GM12864 (cell line): Measurements from ENCODE around the gene VSIR.

Experiments used
- DNase-seq: peaks from one replicate; pipeline ENCODE4 v3.0.0-alpha.2; 2011; ENCODE audit warnings: low read depth
- H3K4me3 ChIP-seq: 2 replicates; pipeline ENCODE4 v1.5.1; 2011; ENCODE audit warnings: mild to moderate bottlenecking, low read depth, low read length, control low read depth
- TF ChIP-seq, protein P1 (sequence below): IDR thresholded peaks from 2 replicates; pipeline ENCODE4 v1.5.1; 2011; ENCODE audit warnings: low read depth, mild to moderate bottlenecking, moderate library complexity, low read length, control low read depth, inconsistent platforms; ENCODE audit errors: missing control alignments

Gene VSIR

DNA sequence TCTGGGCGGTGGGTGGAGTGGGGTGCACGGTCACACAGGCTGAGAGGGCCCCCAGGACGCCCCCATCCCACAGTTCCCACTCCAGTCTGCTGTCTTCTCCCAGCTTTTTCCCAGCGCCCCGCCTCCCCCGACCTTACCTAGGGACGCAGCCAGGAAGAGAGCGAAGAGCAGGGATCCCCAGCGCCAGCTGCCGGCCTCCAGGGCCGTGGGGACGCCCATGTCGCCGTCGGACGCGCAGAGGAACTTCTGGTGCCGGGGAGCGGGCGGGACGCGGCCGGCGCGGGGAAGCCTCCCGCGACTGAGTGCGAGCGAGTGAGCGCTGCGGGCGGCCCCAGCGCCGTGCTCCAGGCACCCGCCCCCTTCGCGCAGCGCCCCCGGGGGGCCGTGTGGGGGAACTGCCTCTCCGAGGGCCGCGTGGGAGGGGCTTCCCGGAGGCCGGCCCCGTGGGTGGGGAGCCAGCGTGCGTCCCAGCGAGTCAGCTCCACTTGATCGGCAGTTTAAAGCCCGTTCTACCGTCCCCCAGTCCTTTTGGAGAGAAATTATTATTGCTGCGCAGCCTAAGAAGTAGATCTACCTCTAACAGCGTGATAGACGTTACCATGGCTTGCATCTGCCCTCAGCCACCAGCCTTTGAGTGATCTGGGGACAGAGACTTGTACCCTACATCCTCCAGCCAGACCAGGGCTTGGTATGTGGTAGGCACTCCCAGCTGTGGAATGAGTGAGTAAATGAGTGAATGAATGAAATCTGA lies at the start of gene VSIR:
Gene VSIR, minus strand, starts transcription at position 300 of the 751 bp plus-strand sequence. Its CDS starts 81 bp downstream, at position 219.
- DNase-seq = no peak
- TF ChIP-seq, protein P1, sequence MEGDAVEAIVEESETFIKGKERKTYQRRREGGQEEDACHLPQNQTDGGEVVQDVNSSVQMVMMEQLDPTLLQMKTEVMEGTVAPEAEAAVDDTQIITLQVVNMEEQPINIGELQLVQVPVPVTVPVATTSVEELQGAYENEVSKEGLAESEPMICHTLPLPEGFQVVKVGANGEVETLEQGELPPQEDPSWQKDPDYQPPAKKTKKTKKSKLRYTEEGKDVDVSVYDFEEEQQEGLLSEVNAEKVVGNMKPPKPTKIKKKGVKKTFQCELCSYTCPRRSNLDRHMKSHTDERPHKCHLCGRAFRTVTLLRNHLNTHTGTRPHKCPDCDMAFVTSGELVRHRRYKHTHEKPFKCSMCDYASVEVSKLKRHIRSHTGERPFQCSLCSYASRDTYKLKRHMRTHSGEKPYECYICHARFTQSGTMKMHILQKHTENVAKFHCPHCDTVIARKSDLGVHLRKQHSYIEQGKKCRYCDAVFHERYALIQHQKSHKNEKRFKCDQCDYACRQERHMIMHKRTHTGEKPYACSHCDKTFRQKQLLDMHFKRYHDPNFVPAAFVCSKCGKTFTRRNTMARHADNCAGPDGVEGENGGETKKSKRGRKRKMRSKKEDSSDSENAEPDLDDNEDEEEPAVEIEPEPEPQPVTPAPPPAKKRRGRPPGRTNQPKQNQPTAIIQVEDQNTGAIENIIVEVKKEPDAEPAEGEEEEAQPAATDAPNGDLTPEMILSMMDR = peak; percentile 81
- peak within 1 kb of the TSS; percentile 64 for H3K4me3 ChIP-seq

DNA sequence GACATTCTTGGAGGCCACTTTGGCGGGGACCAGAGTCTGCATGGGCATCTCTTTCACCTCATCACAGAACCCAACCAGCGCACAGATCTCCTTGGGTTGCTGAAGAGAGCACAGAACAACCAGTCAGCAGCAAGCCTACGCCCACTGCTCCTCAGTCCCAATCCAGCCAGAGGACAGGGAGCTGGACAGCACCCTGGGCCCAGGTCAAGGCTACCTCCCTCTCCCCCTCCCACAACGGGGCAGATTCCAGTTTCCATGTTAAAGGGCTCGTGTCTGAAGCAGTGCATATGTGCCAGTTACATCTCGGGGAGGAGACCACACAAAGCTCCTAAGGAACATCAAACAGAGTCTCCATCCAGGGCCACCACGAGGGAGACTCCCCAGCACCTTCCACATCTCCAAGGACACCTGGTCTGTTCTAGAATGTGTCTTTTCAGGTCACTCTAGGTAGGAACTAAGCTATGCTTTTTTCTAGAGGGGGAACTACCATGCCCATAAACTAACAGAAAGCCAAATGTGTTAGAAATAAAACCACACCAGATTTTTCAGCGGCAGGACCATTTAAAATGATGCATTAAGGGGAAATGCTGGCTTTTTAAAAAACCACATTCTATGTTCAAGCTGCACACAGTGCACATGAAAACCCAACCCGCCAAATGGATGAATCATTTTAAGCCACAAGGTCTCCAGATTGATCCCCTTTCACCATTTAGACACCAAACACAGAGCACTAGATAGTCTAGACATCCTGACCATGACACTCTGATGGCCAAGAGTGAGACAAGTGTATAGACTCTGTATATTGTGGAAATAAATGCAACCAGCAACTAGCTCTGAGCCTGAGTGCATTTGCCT lies 48.8 kb upstream of the VSIR start:
- DNase-seq = no peak

DNA sequence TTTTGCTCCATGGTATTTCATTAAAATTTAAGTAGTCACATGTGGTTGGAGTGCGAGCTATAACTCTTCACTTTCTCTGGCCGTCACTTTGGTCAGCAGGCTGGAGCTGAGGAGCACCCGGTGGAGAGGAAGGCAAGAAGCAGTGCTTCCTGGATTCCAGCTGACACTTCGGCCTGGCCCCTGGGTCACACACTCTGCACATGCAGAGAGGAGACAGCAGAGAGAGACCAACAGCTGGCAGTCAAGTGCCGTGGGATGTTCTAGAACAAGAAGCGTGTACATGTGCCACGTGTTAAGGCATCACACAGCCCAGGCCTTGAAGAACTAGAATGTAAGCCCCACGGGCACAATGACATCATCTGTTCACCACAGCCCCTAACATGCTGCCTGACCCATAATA lies 47.6 kb upstream of the VSIR start:
- TF ChIP-seq, protein P1 = no peak
- no peak overlapping the region for H3K4me3 ChIP-seq
- no peak for DNase-seq

More for the DNA sequence above, 48.8 kb upstream of the VSIR start:
- TF ChIP-seq, protein P1 = no peak
- no peak overlapping the region for H3K4me3 ChIP-seq

DNA sequence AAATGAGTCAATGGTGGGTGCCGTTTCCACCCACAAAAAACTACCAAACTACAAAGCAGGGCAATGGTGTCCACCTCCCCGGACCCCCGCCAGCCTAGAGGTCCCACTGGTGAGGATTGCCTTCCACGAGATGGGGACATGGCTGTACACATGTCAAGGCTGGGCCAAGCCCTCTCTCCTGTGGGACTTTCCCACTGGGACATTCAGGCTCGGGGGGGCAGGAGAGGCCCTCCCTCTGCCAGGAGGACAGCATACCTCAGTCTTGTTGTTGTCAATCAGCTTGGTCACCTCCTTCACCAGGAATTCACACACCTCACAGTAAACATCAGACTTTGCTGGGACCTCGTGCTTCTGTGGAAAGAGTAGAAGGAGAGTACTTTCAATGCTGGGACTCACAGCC lies 46.7 kb upstream of the VSIR start:
- no peak for DNase-seq
- no peak overlapping the region for H3K4me3 ChIP-seq
- TF ChIP-seq, protein P1 = no peak

DNA sequence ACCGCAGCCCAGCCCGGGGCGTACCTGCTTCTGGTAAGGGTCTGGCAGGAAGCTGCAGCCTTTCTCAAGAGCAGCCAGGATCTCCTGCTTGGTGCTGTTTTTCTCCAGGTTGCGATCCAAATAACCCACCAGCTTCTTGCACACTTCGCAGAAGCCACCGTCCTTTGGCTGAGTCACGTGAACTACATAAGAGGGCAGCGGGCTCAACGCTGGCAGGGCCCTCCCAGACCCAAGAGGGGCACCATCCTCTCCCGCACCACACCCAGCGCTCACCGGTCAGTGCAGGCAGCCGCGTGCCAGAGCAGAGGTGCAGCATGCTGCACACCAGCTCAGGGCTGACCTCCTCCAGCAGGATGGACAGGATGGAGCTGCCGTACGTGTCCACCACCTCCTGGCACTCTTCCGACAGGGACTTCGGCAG lies 46.1 kb upstream of the VSIR start:
- TF ChIP-seq, protein P1 = no peak
- DNase-seq = no peak
- no peak overlapping the region for H3K4me3 ChIP-seq

DNA sequence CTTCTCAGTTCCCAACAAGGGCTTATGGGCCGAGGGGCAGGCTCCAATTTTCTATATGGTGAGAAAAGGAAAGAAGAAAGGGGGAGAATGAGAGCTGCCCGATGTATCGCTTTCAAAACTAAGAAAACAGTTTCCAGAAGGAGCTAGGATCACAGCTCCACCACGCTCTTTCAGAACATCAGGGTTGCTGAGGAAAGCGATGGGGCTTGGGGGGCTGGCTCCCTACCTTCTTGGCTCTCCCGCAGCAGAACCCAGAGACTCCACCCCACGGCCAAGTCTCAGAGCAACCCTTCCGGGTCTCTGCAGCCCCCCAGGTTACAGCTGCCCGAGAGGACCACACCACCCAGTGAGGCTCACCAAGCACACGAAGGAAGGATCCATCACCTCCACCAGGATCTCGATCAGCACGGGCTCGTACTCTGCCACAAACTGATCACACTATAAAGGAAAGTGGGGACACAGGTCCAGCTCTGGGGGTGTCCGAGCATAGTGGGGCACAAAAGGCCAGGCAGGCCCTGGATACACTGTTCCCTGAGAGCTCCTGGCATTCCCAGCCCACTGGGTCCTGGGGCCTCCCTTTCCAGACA lies 45.4 kb upstream of the VSIR start:
- H3K4me3 ChIP-seq = no peak overlapping the region
- no peak for DNase-seq
- TF ChIP-seq, protein P1 = no peak
